ENCODE measurements around the gene NCOR1. TPM values are rescaled to one million over a fixed set of nuclear protein-coding genes. Genes with fewer than 3 reads are reported as not detected.

The NCOR1 gene
- total RNA-seq, 1 donor from 2014 or later = 129 TPM

DNA sequence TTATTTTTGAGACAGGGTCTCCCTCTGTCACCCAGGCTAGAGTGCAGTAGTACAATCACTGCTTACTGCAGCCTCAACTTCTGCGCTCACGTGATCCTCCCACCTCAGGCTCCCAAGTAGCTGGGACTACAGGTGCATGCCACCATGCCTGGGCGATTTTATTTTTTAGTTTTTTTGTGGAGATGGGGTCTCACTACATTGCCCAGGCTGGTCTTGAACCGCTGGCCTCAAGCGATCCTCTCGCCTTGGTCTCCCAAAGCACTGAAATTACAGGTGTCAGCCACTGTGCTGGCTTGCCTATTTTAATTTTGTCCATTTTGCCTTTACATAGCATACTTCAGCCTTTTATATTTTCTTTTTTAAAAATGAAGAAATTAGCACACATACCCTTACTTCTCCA is 164.5 kb downstream of the NCOR1 start:
- DNase-seq (ENCODE audit: low read depth, low spot score) = no peak
- Mint-ChIP-seq H3K27ac (ENCODE audit: unreplicated experiment) (no peak overlapping the region), H3K9me3 (peaks cover 8% of the 10 kb centered on the region), H3K4me3 (no peak overlapping the region), H3K4me1 (no peaks in the 10 kb centered on the region), H3K36me3 (ENCODE audit: low read depth) (peaks cover 57% of the 10 kb centered on the region), H3K27me3 (ENCODE audit: low read depth) (no peaks in the 10 kb centered on the region)
- TF ChIP-seq, protein P1, sequence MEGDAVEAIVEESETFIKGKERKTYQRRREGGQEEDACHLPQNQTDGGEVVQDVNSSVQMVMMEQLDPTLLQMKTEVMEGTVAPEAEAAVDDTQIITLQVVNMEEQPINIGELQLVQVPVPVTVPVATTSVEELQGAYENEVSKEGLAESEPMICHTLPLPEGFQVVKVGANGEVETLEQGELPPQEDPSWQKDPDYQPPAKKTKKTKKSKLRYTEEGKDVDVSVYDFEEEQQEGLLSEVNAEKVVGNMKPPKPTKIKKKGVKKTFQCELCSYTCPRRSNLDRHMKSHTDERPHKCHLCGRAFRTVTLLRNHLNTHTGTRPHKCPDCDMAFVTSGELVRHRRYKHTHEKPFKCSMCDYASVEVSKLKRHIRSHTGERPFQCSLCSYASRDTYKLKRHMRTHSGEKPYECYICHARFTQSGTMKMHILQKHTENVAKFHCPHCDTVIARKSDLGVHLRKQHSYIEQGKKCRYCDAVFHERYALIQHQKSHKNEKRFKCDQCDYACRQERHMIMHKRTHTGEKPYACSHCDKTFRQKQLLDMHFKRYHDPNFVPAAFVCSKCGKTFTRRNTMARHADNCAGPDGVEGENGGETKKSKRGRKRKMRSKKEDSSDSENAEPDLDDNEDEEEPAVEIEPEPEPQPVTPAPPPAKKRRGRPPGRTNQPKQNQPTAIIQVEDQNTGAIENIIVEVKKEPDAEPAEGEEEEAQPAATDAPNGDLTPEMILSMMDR (conservative IDR thresholded peaks at IDR 0.05) = no peak

DNA sequence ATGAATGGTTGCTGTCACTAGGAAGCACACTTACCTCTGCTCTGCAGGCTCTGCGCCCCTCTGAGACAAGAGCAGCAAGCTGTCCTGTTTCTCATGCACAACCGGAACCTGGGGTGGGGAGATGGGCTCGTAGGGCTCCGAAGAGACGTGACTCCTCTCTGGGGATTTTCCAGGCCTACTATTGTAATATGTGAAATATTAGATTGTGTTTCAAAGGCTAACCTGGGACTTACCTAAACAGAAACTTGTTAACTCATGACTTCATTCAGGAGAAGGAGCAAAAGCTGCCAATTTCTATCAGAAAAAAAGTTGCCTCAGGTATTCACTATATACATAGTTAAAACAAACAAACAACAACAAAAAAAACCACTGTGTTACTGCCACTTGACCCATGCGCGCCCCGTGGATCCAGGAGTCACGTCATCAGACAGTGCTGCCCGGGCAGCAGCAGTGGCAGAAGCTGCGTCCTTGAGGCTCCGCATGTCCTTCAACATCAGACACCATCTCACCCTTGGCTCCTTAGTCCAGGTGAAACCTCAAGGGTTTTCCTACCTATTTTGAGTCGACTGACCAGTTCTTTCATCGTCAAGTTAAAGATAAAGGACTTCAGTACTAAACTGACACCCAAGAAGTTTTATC is 166.4 kb downstream of the NCOR1 start:
- DNase-seq (ENCODE audit: low read depth, low spot score) = no peak
- Mint-ChIP-seq H3K4me1 (no peaks in the 10 kb centered on the region), H3K27me3 (ENCODE audit: low read depth) (no peaks in the 10 kb centered on the region), H3K4me3 (no peak overlapping the region), H3K9me3 (peaks cover 6% of the 10 kb centered on the region), H3K36me3 (ENCODE audit: low read depth) (peaks cover 46% of the 10 kb centered on the region), H3K27ac (ENCODE audit: unreplicated experiment) (no peak overlapping the region)
- TF ChIP-seq, protein P1 (conservative IDR thresholded peaks at IDR 0.05) = no peak

DNA sequence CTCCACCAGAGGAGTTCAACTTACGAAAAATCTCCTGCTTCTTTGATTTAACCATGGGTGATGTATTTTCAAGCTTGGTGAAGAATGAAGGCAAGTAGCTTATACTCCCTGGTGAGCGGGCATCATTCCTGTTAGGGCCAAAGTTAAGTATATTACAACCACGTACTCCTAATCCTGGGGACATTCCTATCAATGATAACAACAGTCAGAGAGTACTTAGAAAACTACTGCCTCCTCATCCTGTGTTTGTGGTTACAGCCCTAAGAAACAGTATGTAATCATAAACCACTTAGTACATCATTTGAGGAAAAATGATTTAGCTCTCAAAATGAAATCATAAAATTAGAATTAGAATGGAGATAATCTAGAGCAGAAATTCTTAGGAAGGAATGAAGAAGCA is 168.4 kb downstream of the NCOR1 start:
- peaks cover 38% of the 10 kb centered on the region for H3K36me3 Mint-ChIP-seq (ENCODE audit: low read depth)
- H3K27me3 Mint-ChIP-seq (ENCODE audit: low read depth) = no peaks in the 10 kb centered on the region
- no peaks in the 10 kb centered on the region for H3K4me1 Mint-ChIP-seq
- no peak for DNase-seq (ENCODE audit: low read depth, low spot score)
- no peaks in the 10 kb centered on the region for H3K9me3 Mint-ChIP-seq
- TF ChIP-seq, protein P1 (conservative IDR thresholded peaks at IDR 0.05) = no peak
- H3K27ac Mint-ChIP-seq (ENCODE audit: unreplicated experiment) = no peak overlapping the region
- no peak overlapping the region for H3K4me3 Mint-ChIP-seq

DNA sequence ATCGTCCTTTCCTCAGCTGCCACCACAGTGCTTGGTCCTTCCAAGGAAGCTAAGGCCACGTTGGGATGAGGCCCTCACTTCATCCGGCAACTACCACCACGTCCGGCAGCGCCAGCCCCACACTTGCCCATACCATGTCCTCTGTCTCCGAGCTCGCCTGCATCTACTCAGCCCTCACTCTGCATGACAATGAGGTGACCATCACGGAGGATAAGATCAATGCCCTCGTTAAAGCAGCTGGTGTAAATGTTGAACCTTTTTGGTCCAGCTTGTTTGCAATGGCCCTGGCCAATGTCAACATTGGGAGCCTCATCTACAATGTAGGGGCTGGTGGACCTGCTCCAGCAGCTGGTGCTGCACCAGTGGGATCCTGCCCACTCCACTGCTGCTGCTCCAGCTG is 170.8 kb downstream of the NCOR1 start:
- Mint-ChIP-seq H3K36me3 (ENCODE audit: low read depth) (peaks cover 37% of the 10 kb centered on the region), H3K9me3 (no peaks in the 10 kb centered on the region), H3K4me1 (no peaks in the 10 kb centered on the region), H3K27ac (ENCODE audit: unreplicated experiment) (no peak overlapping the region), H3K4me3 (no peak overlapping the region), H3K27me3 (ENCODE audit: low read depth) (no peaks in the 10 kb centered on the region)
- TF ChIP-seq, protein P1 (conservative IDR thresholded peaks at IDR 0.05) = no peak
- no peak for DNase-seq (ENCODE audit: low read depth, low spot score)

DNA sequence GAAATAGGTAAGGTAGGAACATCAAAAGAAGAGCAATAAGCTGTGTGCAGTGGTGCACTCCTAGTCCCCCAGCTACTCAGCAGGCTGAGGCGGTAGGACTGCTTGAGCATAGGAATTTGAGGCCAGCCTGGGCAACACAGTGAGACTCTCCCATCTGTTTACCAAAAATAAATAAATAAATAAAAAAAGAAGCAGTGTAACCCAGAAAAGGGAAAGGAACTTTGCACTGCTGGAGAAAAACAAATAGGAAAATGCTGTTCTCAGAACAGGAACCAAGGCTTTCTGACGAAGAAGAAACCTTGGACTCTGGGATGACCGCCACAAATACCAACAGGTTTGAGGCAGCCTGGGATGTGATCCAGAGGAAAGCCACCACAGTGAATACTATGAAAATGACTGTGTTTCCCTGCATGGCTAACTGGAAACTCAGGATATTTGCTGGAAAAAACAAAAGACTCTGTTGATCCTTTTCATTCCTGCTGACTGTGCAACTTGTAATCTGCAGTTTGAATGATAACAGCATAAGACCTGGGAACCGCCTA is 174.6 kb downstream of the NCOR1 start:
- H3K27me3 Mint-ChIP-seq (ENCODE audit: low read depth) = no peaks in the 10 kb centered on the region
- DNase-seq (ENCODE audit: low read depth, low spot score) = no peak
- TF ChIP-seq, protein P1 (conservative IDR thresholded peaks at IDR 0.05) = no peak
- H3K4me1 Mint-ChIP-seq = no peaks in the 10 kb centered on the region
- no peak overlapping the region for H3K4me3 Mint-ChIP-seq
- no peak overlapping the region for H3K27ac Mint-ChIP-seq (ENCODE audit: unreplicated experiment)
- H3K36me3 Mint-ChIP-seq (ENCODE audit: low read depth) = peaks cover 44% of the 10 kb centered on the region
- H3K9me3 Mint-ChIP-seq = peaks cover 1% of the 10 kb centered on the region

Measured in neural crest cell (in vitro differentiated cells).